IPS-11a (cell line): ENCODE measurements around the gene KNL1.
"Not testable (repeated sequence)": the region's sequence is repeated elsewhere in the genome, so short reads cannot be mapped to it uniquely, and the experiment has no call there.

Source experiments
- H3K4me3 ChIP-seq: one replicate; pipeline ENCODE4 v1.5.1; 2013; ENCODE audit warnings: low read depth, low read length, control low read depth

KNL1 gene, protein sequence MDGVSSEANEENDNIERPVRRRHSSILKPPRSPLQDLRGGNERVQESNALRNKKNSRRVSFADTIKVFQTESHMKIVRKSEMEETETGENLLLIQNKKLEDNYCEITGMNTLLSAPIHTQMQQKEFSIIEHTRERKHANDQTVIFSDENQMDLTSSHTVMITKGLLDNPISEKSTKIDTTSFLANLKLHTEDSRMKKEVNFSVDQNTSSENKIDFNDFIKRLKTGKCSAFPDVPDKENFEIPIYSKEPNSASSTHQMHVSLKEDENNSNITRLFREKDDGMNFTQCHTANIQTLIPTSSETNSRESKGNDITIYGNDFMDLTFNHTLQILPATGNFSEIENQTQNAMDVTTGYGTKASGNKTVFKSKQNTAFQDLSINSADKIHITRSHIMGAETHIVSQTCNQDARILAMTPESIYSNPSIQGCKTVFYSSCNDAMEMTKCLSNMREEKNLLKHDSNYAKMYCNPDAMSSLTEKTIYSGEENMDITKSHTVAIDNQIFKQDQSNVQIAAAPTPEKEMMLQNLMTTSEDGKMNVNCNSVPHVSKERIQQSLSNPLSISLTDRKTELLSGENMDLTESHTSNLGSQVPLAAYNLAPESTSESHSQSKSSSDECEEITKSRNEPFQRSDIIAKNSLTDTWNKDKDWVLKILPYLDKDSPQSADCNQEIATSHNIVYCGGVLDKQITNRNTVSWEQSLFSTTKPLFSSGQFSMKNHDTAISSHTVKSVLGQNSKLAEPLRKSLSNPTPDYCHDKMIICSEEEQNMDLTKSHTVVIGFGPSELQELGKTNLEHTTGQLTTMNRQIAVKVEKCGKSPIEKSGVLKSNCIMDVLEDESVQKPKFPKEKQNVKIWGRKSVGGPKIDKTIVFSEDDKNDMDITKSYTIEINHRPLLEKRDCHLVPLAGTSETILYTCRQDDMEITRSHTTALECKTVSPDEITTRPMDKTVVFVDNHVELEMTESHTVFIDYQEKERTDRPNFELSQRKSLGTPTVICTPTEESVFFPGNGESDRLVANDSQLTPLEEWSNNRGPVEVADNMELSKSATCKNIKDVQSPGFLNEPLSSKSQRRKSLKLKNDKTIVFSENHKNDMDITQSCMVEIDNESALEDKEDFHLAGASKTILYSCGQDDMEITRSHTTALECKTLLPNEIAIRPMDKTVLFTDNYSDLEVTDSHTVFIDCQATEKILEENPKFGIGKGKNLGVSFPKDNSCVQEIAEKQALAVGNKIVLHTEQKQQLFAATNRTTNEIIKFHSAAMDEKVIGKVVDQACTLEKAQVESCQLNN (N-terminal part only)

GRCh38 chr15:40593588-40594428, at the start of gene KNL1:
KNL1 (plus strand) TSS chr15:40594249; CDS start chr15:40602932, 8,683 bp downstream.
- peak within 1 kb of the TSS; percentile 92 for H3K4me3 ChIP-seq

DNA sequence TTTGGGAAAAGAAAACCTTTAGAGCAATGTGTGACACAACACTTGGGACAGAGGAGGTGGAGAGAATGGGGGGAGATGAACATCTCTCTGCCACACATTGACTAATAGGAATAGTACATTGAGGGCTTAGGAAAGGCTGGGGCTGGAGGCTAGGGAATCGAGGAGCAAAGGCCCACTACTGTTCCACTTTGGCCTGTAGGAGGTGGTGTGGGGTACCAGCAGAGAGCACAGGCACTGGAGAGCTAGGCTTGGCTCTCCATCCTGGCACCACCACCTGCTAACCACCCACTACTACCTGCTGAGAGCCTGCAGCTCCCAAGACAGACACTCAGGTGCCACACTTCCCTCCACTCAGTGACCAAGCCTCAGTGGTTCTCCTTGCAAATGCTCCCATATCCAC, 48.6 kb upstream of the KNL1 start:
- no peak overlapping the region for H3K4me3 ChIP-seq

DNA sequence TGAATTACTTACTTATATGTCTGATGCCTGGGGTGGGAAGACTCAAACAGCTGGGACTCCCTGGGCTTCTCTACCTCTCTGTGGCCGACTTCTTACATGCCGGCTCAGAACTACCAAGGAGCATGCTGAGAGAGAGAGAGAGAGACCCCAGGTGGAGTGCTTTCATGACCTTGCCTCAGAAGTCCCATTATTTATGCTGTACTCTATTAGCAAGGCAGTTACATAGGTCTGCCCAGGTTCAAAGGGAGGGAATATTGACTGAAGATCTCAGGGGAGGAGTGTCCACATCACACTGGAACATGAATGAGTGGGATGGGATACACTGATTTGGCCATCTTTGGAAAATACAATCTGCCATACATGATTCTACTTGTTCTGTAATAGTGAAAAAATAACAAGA, 45.4 kb upstream of the KNL1 start:
- no peak overlapping the region for H3K4me3 ChIP-seq

DNA sequence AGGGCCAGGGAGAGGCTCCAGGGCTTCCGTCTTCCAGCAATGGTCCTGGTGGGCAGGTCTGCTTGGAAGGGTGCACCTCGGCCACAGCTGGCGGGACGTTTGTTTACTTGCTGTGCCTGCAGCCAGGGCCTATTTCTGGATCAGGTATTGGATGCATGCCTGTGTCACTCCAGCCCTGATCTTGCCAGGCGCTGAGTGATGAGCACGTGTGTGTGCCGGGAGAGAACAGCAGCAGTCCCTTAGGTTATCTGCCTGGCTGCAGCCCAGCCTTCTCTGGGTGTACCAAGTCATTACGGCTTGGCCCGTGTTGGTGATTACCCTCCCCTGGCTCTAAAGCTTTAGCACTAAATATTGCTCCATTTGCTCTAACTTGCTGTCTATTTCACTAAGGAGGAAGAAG, 44.2 kb upstream of the KNL1 start:
- H3K4me3 ChIP-seq, result no peak overlapping the region

GRCh38 chr15:40550341-40551037, 43.6 kb upstream of the KNL1 start:
- H3K4me3 ChIP-seq, result no peak overlapping the region

DNA sequence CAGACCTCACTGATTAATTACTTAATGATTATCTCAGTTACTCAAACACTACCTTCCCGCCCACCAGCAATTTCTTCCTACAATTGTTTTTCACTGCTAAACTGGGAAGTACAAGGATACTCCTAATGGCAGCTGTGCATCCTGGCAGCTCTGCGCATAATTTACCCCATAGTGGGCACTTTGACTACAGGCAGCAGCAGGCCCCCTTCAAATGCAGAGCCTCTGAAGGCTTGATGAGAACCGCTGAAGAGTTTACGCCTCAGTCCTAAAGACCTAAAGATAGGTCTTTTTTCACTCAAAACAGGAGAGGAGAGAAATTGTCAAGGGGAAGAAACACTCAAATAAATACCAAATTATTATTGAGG, 39.9 kb upstream of the KNL1 start:
- H3K4me3 ChIP-seq, result no peak overlapping the region

DNA sequence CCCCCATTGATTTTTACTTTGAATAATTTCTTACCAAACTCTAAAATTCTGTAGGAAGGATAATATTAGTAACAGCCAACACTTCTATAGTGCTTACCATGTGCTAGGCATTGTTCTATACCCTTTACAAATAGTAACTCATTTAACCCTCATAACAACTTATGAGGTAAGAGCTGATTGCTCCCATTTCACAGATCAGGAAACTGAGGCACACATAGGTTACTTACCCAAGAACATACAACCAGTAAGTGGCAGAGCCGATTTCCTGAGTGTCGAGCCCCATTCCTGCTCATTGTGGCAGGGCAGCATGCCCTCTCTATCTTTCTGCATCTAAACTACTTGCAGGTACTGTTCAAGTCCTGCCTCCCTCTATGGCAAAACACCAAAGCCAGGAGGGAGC, 38.2 kb upstream of the KNL1 start:
- H3K4me3 ChIP-seq, result no peak overlapping the region

DNA sequence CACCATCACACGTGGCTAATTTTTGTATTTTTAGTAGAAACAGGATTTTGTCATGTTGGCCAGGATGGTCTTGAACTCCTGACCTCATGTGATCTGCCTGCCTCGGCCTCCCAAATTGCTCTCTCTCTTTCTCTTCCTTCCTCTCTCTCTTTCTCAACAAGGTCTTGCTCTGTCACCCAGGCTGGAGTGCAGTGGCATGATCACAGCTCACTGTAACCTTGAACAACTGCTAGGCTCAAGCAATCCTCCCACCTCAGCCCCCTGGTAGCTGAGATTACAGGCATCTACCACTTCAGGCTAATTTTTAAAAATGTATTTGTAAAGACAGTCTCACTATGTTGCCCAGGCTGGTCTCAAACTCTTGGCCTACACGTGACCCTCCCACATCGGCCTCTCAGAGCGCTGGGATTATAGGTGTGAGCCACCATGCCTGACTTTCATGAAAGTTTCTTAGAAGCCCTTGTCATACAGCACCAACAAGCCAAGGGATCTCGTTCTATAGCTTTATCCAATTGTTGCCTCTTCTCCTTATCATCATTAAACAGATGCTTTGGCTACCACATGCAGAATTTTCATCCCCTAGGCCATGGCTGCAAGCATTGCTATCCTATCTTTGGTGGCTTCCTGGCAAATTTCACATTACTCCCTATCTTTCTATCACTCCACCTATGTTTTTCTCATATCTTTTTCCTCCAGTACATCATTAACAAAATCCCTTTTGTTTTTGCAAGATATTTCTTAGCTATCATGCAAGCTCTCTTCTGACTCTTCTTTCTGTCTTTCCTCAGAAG, 34.9 kb upstream of the KNL1 start:
- no peak overlapping the region for H3K4me3 ChIP-seq

- H3K4me3 ChIP-seq, result no peak overlapping the region
These were observed 31.4 kb upstream of the KNL1 start for GRCh38 chr15:40562691-40563090.

- H3K4me3 ChIP-seq, result no peak overlapping the region
These were observed 30.6 kb upstream of the KNL1 start for GRCh38 chr15:40563426-40563825.

DNA sequence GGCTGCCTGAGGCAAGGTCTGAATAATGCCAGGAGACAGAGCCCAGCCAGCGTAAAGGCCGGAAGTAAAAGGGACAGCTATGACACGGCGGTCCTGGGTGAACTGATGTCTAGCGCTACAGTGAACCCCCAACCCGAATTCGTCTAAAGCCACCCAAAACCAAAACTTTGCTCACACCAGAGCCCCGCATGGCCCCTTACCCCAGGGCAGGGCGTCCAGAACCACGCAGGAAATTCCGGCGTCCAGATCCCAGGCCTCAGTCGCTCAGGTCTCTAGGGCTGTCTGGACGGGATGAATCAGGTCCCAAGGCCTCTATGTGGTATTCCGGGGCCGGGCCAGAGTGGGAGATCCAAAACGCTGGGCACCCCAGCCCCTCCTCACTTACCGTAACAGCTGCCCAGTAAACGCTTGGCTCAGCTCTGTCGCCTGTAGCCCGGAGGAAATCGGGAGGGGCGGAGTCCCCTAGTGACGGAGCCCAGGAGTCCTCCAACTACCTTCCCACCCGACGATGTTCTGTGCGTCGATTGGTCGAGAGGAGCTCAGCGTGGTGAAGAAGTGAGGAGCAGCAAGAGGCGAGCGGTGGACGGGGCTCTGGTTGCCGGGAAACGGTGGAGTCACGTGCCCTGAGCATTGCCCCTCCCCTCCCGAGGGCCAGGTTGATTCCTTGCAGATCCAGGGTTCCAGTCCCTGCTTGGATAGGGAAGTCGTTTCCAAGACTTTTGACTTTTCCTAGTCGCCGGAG, 29.3 kb upstream of the KNL1 start, which contains the start of gene CCDC32:
TSS of gene CCDC32 (minus strand) at position 452 of the 742 bp plus-strand sequence. CDS start 2,027 bp downstream, outside the sequence.
- H3K4me3 ChIP-seq, result peak within 1 kb of the TSS; percentile 79

DNA sequence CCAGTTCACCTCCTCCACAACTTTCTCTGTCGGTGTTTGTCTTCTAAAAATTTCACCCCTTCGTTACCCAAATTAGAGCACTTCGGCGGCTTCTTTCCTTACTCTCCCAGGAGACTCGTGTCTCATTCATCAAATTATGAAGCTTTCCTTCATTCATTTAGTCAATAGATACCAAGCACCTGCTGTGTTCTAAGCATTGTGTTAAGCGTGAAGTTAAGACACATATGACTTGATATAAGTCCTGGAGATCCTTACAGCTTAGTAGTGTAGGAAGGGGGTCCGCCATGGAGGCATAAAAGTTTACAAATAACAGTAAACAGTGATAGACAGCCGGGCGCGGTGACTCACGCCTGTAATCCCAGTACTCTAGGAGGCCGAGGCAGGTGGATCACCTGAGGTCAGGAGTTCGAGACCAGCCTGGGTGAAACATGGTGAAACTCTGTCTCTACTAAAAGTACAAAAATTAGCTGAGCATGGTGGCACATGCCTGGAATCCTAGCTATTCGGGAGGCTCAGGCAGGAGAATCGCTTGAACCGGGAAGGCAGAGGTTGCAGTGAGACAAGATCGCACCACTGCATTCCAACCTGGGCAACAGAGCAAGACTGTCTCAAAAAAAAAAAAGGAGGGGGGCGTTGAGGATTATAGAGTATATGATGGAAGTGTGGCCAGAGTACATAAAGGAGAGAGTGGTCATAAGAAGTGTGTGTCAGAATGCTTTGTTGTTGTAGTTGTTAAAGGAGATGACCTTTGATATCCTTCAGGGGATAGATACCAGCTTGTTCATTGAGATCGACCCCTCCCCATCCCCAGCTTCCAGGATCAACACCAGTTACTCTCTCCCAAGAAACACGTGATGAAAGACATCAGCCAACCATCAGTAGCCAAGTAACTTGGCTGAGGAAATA, 28.5 kb upstream of the KNL1 start:
- H3K4me3 ChIP-seq, result no peak overlapping the region

- no peak overlapping the region for H3K4me3 ChIP-seq
These were observed 26.9 kb upstream of the KNL1 start for GRCh38 chr15:40567111-40567510.

GRCh38 chr15:40569129-40569953, 24.7 kb upstream of the KNL1 start, which contains the start of gene RPUSD2:
RPUSD2 (plus strand) TSS chr15:40569299; CDS start chr15:40569338, 39 bp downstream.
- peak within 1 kb of the TSS; percentile 93 for H3K4me3 ChIP-seq

GRCh38 chr15:40575113-40575512, 18.9 kb upstream of the KNL1 start:
- no peak overlapping the region for H3K4me3 ChIP-seq

GRCh38 chr15:40576914-40577313, 17.1 kb upstream of the KNL1 start:
- H3K4me3 ChIP-seq, result not testable (repeated sequence)
